ENCODE data around the gene SLC15A1.

The SLC15A1 gene

DNA sequence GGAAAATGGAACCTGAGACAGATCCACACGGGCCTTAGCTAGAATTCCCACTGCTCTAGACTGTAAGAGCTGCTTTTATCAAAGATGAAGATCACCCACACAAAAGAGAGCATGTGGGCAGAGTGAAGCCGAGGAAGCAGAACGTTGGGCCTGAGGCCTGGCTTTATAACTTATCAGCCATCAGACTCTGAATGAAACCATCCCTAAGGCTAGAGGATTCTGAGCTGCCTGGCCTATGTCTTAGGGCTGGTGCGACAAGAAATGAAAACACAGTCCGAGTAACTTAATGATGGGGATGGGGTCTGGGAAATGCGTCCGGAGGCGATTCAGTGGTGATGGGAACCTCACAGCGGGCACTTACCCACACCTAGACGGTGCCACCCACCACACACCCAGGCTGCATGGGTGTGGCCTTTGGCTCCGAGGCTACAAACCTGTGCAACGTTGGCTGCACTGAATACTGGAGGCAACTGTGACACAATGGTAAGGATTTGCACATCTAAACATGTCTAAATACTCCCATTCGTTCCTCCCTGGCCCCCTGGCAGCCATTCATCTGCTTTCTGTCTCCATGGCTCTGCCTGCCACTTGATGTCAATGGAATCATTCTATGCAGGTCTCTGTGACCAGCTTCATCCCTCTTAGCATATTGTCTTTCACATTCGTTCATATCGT, 62.0 kb downstream of the SLC15A1 start:
- no peak for DNase-seq

DNA sequence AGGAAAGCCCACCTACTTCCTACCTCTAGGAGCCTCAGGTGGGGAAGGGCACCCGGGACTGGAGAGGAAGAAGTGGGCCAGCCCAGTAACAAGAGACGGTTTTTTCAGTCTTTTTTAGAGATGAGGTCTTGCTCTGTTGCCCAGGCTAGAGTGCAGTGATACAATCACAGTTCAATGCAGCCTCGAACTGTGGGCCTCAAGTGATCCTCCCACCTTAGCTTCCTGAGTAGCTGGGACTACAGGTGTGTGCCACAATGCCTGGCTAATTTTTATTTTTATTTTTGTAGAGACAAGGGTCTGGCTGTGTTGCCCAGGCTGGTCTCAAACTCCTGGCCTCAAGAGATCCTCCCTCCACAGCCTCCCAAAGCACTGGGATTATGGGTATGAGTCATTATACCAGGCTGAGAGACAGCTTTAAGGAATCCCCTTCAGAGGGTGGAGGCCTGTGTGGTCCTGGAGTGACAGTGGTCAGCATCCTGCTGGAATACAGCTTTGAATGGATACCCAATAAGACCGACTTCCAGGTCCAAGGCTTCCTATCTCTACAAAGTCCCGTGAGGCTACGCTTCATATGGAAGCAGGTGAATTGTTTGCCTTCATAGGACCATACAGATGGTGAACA, 63.0 kb downstream of the SLC15A1 start:
- DNase-seq = no peak

DNA sequence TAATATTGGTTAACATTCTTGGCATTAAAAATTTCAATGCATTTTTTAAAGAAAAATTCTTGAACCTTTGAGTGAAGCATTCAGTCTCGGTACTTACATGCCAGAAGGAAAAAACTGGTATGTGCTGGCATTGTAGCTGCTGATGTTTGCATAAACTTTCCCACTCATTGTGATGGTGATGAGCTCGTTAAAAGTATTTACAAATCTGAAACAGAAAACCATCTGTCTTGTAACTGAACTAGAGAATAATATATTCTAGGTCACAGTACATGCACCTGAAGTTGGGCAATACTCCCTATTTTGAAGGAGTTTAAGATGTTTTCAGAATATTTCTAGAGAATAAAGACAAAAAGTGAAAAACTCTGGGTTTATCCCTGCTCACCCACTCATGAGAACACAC, 64.1 kb downstream of the SLC15A1 start:
- DNase-seq = no peak

DNA sequence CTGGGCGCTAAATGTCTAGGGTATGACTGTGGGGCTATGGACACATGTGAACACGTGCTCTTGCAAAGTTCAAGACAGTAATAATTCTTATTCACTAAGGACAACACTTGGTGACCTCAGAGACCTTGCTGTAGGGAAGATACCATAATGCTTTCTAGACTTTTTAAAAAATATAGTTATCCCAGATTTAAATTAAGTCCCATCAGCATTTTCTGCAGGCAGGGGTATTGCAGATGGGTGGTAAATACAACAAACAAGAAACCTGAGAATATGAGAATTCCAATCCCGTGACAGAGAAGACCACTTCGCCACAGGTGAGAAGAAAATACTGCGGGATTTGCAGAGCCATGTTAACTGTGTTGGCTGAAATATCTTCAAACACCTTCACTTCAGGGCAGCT, 65.2 kb downstream of the SLC15A1 start:
- no peak for DNase-seq

DNA sequence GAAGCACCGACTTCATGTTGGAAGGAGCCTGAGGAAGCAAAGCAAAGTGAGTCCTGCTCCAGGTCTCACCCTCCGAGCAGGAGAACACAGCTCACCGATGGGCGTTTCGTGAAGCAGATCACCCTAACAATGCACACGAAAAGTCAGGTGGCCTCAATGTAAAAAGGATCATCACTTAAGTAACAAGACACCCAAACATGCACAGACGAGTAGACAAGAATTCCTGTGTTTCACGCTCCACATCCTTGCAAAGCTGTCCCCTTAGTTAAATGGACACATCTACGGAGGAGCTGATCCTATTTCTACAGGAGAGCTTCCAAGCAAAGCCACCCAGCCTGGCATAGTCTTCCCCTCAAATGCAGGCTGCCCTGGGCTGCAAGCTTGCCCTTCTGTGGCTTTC, 66.2 kb downstream of the SLC15A1 start:
- no peak for DNase-seq

DNA sequence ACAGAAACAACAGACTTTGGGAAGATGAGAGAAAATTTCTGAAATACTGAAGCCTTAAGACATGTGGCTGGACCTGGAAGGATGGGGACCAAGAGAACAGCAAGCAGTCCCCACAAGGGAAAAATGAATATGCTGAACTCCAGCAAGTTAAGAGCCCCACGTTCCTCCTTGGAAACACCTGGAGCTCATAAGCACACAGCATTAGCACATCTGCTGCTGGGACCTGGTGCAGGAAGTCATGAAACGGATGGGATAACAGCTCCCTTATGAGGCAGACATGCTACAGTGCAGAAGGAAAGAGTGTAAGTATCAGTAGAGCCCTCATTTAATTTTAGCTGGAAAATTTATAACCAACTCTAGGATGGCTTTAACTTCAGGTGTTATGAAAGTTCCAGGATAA, 67.3 kb downstream of the SLC15A1 start:
- DNase-seq = no peak

DNA sequence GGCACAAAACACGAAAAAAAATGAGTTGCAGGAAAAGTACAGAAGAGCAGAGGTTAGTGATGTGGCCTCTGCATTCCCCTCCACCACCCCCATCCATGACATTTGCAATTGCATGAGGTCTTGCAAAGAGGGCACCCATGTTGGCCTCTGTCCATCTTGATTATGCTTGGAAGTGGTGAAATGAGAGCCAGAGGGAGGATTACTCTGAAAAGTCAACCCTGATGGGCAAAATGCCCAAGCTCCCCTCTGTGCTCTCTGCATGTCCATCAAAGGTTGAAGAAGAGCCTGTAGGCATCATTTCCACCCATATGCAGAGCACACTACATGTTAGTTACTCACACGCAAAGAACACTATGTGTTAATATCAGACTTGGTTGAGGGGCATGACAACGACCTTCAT, 71.4 kb downstream of the SLC15A1 start:
- no peak for DNase-seq

DNA sequence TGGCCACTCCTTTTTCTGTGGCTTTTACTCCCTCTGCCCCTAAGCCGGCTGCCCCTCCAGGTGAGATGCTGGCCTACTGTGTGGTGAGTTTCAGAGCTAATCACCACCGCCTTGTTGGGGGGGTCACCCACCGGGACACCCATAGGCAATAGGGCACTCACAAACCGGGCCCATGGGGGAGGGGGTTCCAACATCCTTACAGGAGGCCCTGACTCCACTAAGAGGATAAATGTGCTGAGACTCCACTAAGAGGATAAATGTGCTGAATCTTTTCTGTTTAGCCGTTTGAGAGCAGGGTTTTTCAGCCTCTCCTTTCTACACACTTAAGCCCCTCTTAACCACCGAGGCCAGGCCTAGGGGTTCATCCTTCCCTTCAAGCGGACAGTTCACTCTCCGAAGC, 73.7 kb downstream of the SLC15A1 start:
- no peak for DNase-seq

DNA sequence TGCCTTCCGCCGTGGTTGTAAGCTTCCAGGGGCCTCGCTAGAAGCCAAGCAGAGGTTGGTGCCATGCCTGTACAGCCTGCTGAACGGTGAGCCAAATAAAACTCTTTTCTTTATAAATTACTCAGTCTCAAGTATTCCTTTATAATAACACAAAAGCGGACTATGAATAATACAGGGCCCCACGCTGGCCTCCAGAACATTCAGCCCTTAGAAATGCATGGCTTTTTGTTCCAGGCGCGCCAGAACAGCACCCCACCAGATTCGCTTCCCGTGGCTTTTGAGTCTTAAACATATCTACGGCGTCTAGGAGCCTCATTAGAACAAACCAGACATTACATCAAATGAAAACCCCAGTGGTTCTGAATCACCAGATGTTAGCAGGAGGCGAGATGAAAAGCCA, 75.1 kb downstream of the SLC15A1 start:
- DNase-seq = peak; percentile 89

DNA sequence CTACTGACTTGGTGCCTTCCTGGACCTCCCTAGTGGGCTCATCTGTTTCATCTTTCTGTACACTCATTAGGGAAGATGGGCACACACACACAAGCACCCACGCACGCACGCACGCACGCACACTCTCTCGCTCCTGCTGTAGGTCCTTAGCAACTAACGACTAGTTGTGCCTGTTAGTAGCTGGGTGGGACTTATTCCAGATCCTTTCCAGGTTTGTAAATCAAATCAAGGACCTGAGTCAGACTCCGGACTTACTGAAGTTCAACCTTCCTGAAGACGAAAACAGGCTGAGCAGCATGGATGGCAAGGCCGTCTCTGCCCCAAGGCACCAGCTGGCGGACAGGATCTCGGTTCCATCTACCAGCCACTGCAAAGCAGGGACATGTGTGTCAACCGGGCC, 76.2 kb downstream of the SLC15A1 start:
- no peak for DNase-seq

DNA sequence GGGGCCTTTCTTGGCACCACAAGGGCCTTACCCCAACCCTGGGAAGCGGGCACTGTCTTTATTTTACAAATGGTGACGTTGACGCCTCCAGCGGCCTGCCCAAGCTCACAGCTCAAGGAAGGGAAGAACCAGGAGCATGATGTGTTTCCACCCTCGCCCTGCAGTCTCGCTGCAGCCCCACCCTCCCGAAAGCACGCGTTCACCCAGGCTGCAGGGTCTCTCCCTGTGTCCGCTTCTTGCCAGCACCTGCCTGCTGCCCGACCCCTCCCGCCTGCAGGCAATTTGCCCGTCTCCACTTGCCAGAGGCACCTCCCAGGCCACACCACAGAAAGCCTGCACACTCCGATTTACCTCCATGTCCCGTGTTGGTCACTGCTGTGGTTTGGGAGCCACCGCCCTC, 76.6 kb downstream of the SLC15A1 start:
- DNase-seq = no peak

DNA sequence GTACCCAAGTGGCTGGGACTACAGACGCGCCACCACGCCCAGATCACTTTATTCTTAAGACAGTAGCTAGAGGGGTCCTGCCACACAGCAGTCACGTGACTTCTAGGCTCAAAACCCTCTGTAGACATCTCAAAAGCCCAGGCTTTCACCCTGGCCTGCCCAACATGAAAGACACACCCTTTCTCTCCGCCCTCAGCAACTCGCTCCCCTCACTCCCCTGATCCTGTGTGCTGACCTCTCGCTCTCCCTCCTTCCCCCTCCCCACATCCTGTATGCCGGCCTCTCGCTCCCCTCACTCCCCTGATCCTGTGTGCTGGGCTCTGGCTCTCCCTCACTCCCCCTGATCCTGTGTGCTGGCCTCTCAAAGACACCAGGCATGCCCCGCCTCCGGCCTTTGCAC, 77.4 kb downstream of the SLC15A1 start:
- DNase-seq = no peak

DNA sequence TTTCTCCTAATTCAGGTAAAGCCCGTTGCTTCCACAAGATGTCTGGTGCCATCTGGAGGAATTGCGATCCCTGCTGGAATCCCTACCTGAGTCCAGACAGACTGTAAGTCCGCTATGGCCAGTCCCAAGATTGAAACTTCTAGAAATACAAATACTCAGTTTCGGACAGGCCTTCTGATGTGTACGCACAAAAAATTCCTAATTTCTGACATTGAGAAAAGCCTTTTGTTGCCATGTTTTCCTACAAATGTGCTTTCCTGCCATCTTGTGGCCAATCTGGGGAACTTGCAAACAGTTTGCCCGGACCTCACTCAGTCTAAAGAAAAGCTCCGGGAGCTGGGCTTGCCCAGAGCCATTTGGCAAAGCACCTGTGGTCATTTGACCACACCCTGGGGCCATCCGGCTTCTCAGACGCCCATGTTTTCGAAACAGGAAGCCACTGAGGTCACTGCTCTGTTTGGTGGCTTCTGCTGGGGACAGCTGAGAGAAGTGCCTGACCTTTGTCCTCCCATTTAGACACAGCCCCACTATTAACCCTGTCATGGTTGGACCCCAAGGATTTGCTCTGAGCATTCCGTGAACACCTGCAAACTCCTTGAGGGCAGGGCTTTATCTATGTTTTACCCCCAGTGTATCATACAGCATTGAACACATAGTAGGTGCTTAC, 79.4 kb downstream of the SLC15A1 start:
- peak; percentile 74 for DNase-seq

DNA sequence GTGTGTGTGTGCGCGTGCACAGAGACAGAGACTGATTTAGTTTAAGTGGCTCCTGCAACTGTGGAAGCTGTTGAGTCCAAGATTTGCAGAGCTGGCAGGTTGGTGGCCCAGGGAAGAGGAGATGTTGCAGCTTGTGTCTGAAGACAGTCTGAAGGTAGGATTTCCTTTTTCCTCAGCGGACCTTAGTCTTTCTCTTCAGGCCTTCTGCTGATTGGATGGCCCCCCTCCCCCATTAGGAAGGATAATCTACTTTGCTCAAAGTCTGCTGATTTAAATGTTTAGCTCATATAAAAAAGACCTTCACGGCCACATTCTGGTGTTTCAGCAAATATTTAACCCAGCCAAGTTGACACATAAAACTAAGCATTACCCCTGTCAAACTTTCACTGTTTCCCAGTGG, 84.3 kb downstream of the SLC15A1 start:
- DNase-seq = no peak

DNA sequence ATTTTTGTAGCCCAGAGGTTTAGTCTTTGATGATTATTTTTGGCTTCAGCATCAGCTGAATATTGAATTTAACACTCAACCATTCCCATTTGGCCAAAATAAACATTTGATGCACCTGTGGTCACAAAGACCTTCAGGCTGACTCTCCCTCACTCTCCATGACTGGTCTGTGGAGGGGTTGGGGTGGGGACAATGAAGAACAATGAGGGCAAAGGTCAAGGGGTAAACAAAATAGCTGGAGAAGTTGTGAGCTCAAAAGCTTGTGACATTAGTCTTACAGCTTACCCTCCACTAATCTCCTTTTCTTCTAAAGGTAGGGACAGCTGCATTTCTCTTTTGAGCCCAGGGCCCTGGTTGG, 86.9 kb downstream of the SLC15A1 start:
- no peak for DNase-seq

DNA sequence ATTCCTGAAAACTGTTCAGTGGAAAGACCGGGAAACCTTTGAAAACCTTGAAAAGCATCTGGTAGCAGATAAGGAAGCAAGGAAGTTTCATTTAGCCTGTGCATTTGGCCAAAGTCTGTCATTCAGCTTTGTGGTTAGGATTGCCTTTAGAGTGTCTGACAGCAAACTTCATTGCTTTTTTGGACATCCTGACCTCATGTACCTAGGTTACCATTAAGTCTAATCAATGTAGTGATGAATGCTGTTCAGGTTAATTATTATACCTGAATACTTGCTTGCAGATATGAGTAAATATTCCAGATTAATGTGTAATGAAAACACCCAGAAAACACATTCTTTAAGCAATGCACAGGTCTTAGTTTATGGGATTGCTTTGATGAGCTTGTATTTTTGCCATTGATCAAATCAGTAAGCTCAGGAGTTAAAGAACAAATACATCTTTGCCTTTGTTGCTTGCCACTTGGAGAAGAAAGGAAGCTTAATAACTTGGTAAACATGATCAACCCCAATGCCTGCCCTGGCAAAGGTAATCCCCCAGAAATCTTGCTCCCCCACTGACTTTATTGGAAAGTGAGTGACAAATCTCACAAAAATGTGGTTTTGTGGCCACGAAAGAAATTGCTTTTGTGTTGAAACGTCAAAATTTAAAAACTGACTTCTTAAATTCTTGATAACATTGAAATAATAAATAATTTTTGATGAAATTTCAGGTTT, 87.4 kb downstream of the SLC15A1 start:
- peak; percentile 19 for DNase-seq

DNA sequence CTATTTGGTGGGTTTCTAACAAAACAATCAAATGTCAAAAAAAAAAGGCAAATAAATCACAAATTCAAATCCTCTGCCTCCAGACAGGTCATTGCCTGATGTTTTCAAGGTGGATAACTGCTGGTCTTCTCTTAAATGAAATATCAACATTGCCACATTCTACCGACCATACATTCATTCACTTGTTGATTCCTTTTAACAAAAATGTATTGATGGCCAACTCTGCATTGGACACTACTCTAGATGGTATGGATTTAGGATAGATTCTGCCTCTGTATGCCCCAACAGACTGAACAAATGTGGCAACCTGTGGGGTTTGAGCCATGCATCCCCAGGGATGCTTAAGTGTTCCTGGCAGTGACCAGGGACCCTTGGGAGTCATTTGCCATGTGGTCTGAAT, 88.0 kb downstream of the SLC15A1 start:
- DNase-seq = no peak

DNA sequence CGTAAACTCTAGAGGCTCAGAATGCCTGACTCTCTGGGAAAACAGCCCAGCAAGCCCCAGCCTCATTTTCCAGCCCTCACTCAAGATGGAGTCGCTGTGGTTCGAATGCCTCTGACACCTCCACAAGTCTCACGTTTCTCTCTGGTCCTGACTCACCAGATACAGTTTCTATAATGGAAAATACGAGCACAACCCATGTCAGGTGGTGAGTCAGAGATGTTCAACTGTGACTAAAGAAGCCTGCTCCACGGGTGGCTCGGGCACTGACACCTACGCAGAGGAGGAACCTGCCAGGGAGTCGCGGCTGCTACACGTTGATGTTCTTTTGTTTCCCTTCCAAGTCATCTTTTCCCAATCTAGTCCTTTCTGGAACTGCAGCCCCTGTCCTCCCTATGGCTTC, 88.4 kb downstream of the SLC15A1 start:
- DNase-seq = peak; percentile 52

DNA sequence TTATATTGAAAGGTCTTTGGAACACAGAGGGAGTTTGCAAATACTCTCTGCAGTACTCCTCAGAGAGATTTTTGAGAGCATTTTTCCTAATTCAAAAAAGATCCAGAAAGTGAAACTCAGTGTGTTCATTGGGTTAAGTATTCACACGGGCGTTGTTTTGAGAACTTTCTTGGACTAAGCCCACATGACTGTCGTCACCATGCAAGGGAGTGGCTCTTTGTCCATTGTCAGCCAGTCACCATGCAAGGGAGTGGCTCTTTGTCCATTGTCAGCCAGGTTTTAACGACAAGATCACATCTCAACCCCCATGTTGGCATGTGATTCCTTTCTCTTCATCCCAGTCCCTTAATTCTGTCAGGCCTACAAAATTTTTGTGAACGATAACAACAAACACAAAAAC, 94.3 kb downstream of the SLC15A1 start:
- peak; percentile 65 for DNase-seq

DNA sequence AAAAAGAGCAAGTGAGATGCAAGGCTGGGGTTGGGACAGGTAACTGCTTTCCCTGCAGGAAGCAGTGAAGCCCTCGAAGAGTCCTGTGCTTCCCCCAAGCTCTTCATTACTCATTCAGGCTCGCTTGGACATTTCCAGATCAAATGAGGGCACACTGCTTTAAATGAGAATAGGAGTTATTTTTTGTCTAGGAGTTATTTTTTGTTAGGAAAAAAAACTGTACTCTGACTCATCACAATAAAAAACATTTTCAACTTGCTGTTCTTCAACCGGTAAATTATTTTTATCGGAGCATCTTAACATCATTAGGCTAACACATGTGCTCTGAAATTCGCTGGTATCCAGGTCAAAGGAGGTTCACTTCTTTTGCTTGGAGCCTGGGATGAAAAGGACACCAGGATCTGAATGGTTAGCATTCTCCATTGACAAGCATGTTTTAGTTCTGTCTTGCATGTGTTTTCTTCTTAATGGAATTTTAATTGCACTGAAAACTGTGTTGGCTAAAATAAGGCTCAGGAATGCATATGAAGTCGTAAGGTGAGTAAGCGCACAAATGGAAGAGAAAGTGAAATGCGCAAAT, 94.9 kb downstream of the SLC15A1 start:
- no peak for DNase-seq

DNA sequence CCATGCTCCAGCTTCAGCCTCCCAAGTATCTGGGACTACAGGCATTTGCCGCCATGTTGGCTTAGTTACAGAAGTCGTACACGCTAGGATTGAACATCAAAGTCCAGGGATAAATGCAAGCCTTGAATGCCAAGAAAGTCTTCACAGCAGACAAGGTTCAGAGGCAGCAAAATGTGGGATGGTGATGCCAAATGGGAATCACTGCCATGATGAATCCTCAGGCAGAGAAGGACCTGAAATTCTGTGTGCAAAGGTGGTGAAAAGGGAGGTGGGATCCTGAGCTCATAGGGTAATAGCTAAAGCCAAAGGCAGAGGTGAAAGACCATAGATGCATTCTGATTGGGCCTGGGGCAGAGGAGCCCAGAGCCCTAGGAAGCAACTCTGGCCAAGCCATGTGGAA, 96.2 kb downstream of the SLC15A1 start:
- no peak for DNase-seq

DNA sequence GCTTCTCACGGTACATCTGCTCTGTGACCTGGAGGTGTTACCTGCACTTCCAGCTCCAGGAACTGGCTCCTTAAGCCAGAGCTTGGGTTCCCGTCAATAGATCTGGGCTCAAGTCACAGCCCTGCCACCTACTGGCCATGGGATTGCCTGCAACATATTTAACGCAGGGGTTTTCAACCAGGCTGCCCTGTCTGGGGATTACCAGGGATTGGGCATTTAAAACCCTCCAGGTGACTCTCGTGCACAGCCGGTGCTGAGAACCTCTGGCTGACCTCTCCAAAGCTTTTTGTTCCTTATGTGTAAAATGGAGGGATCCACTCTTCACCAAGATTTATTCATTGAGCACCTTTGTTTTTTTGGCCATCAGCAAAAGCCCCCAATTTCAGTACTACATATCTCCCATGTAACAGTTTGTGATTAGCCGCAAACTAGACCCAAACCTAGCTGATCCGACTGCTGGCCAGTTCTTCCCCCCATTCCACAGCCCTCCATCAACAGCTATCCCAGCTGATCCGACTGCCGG, 98.9 kb downstream of the SLC15A1 start:
- DNase-seq = peak; percentile 75

All from fibroblast of skin of scalp (primary cell).